Smooth muscle cell (in vitro differentiated cells): ENCODE data around the gene LCN1. TPM values are rescaled to one million over a fixed set of nuclear protein-coding genes. Genes with fewer than 3 reads are reported as not detected.

Source experiments
- DNase-seq: peaks from one replicate; lab custom pipeline; 2025; ENCODE audit not compliant: unreplicated experiment; lab: John Stamatoyannopoulos, UW
- H2AFZ ChIP-seq: fragments of 200-600 bp; sonication (generic); 2 replicates; pipeline ENCODE4 v1.6.0; 2016; ENCODE audit warnings: antibody characterized with exemption, low read depth, mild to moderate bottlenecking
- H3F3A ChIP-seq: fragments of 200-600 bp; sonication (generic); 2 replicates; pipeline ENCODE4 v1.6.0; 2017; ENCODE audit warnings: antibody characterized with exemption, low read depth
- H3K27ac ChIP-seq: fragments of 200-600 bp; sonication (generic); 2 replicates; pipeline ENCODE4 v1.5.1; 2016; ENCODE audit warnings: low read depth, mild to moderate bottlenecking
- H3K27me3 ChIP-seq: fragments of 200-600 bp; sonication (generic); 2 replicates; pipeline ENCODE4 v1.6.1; 2016; ENCODE audit warnings: low read depth, mild to moderate bottlenecking
- H3K36me3 ChIP-seq: fragments of 200-600 bp; sonication (generic); 2 replicates; pipeline ENCODE4 v1.5.1; 2016; ENCODE audit warnings: low read depth
- H3K4me1 ChIP-seq: fragments of 200-600 bp; sonication (generic); 2 replicates; pipeline ENCODE4 v1.5.1; 2016; ENCODE audit warnings: low read depth
- H3K4me2 ChIP-seq: fragments of 200-600 bp; sonication (generic); 2 replicates; pipeline ENCODE4 v1.6.0; 2016; ENCODE audit warnings: mild to moderate bottlenecking
- H3K4me3 ChIP-seq: fragments of 200-600 bp; sonication (generic); 2 replicates; pipeline ENCODE4 v1.5.1; 2016; ENCODE audit warnings: mild to moderate bottlenecking
- H3K79me2 ChIP-seq: fragments of 200-600 bp; sonication (generic); 2 replicates; pipeline ENCODE4 v1.6.0; 2016; ENCODE audit warnings: low read depth, mild to moderate bottlenecking
- H3K9ac ChIP-seq: fragments of 200-600 bp; sonication (generic); 2 replicates; pipeline ENCODE4 v1.6.0; 2016; ENCODE audit warnings: low read depth
- H3K9me3 ChIP-seq: fragments of 200-600 bp; sonication (generic); replicated peaks from 2 replicates; pipeline ENCODE4 v1.5.1; 2016; ENCODE audit warnings: low read depth
- H4K20me1 ChIP-seq: fragments of 200-600 bp; sonication (generic); 2 replicates; pipeline ENCODE4 v1.6.0; 2016; ENCODE audit warnings: low read depth
- CTCF ChIP-seq: fragments of 200-600 bp; sonication (generic); IDR thresholded peaks from 2 replicates; pipeline ENCODE4 v1.5.1; 2017; ENCODE audit warnings: borderline replicate concordance, mild to moderate bottlenecking, antibody characterized with exemption; ENCODE audit not compliant: insufficient read depth, poor library complexity, severe bottlenecking
- WGBS: methylation state at CpG from one replicate; pipeline ENCODE4 v1.1.7; 2016; ENCODE audit warnings: low lambda C conversion rate; 5-methylcytosine and 5-hydroxymethylcytosine counted together
- polyA plus RNA-seq: library from polyadenylated mRNA; unstranded; fragments of >200 nt; fragmentation: Nextera tagmentation; extraction: Ambion mirVana; gene quantifications from 2 replicates; pipeline ENCODE4 v1.2.1, GENCODE V29; 2016
- total RNA-seq: library from RNA; depleted of rRNA; stranded (reverse); fragments of >200 nt; gene quantifications from 2 replicates; pipeline ENCODE4 v1.2.3, GENCODE V29; 2014

Gene LCN1
- total and polyA plus RNA-seq, 2 experiments from 2014 or later = 0.85 to 5.6 TPM

GRCh38 chr9:135491764-135492163 is 29.5 kb upstream of the LCN1 start:
- Histone ChIP-seq H3K36me3 (no peaks in the 10 kb centered on the region), H3K79me2 (no peaks in the 10 kb centered on the region), H2AFZ (no peak overlapping the region), H3K9ac (no peak overlapping the region), H3F3A (no peaks in the 10 kb centered on the region), H3K27me3 (no peaks in the 10 kb centered on the region), H3K9me3 (no peaks in the 10 kb centered on the region), H3K4me3 (no peak overlapping the region), H3K27ac (no peak overlapping the region), H4K20me1 (no peaks in the 10 kb centered on the region), H3K4me2 (no peak overlapping the region), H3K4me1 (no peaks in the 10 kb centered on the region)
- WGBS = 91% methylated on average over 4 of the region's 4 CpGs
- TF ChIP-seq CTCF = no peak
- no peak for DNase-seq

GRCh38 chr9:135492886-135493669 is 28.2 kb upstream of the LCN1 start:
- no peak overlapping the region for H2AFZ ChIP-seq
- H3K79me2 ChIP-seq = no peaks in the 10 kb centered on the region
- H3K9ac ChIP-seq = no peak overlapping the region
- no peak overlapping the region for H3K4me3 ChIP-seq
- no peaks in the 10 kb centered on the region for H3K27me3 ChIP-seq
- H3K27ac ChIP-seq = no peak overlapping the region
- no peak for TF ChIP-seq CTCF
- no peaks in the 10 kb centered on the region for H4K20me1 ChIP-seq
- H3K4me1 ChIP-seq = no peaks in the 10 kb centered on the region
- no peak overlapping the region for H3K4me2 ChIP-seq
- H3F3A ChIP-seq = no peaks in the 10 kb centered on the region
- no peak for DNase-seq
- H3K9me3 ChIP-seq = no peaks in the 10 kb centered on the region
- WGBS = 90% methylated on average over 27 of the region's 27 CpGs
- H3K36me3 ChIP-seq = no peaks in the 10 kb centered on the region

GRCh38 chr9:135494791-135495559 is 26.3 kb upstream of the LCN1 start:
- Histone ChIP-seq H3K9ac (no peak overlapping the region), H3K4me3 (no peak overlapping the region), H3F3A (peaks cover 3% of the 10 kb centered on the region), H3K36me3 (no peaks in the 10 kb centered on the region), H4K20me1 (no peaks in the 10 kb centered on the region), H3K79me2 (no peaks in the 10 kb centered on the region), H2AFZ (no peak overlapping the region), H3K9me3 (no peaks in the 10 kb centered on the region), H3K27me3 (no peaks in the 10 kb centered on the region), H3K4me1 (no peaks in the 10 kb centered on the region), H3K4me2 (no peak overlapping the region), H3K27ac (no peak overlapping the region)
- WGBS = 89% methylated on average over 30 of the region's 30 CpGs
- TF ChIP-seq CTCF = no peak
- no peak for DNase-seq
